Measurements from ENCODE around the gene PHLDB3.
A peak's percentile ranks its signal among the peaks of the same experiment; 100 is the strongest.

Gene PHLDB3

GRCh38 chr19:43425567-43426392, 78.8 kb downstream of the PHLDB3 start:
- Histone ChIP-seq H3K23ac (ENCODE audit: low read length in 2 of 2) (no peak overlapping the region), H3K36me3 (ENCODE audit: control insufficient read depth in 1 of 2, insufficient read depth in 2 of 2, low read depth in 1 of 2, low read length in 2 of 2) (no peaks in the 10 kb centered on the region), H3K14ac (ENCODE audit: low read length in 2 of 2) (no peak overlapping the region), H3K4me2 (ENCODE audit: low read length, poor library complexity, severe bottlenecking) (no peak overlapping the region), H3K4ac (ENCODE audit: low read depth in 1 of 2, low read length in 2 of 2) (no peak overlapping the region), H4K8ac (ENCODE audit: low read length) (no peak overlapping the region), H2AFZ (ENCODE audit: low read depth, low read length) (no peak overlapping the region), H4K91ac (ENCODE audit: low read length) (no peak overlapping the region), H2BK5ac (ENCODE audit: low read depth, low read length, poor library complexity, severe bottlenecking) (no peak overlapping the region), H3K79me1 (replicated peaks; ENCODE audit: low read length, poor library complexity, severe bottlenecking) (no peaks in the 10 kb centered on the region), H2BK120ac (ENCODE audit: low read depth, low read length) (no peak overlapping the region), H2AK5ac (ENCODE audit: low read length, severe bottlenecking) (no peak overlapping the region), H3K27ac (ENCODE audit: low read length, poor library complexity, severe bottlenecking) (no peak overlapping the region), H2BK15ac (ENCODE audit: low read depth, poor library complexity, severe bottlenecking) (no peak overlapping the region), H3K27me3 (ENCODE audit: control insufficient read depth in 1 of 2, insufficient read depth in 1 of 2, low read length in 2 of 2) (peaks cover 0 to 13% of the 10 kb centered on the region in 2 experiments), H2BK12ac (ENCODE audit: low read length in 2 of 2) (no peak overlapping the region), H3K9me3 (ENCODE audit: control insufficient read depth, low read length) (no peaks in the 10 kb centered on the region), H3K4me3 (ENCODE audit: insufficient read depth in 1 of 2, low read depth in 1 of 2, low read length in 2 of 2) (no peak overlapping the region), H3K18ac (ENCODE audit: low read depth in 1 of 2, low read length in 2 of 2) (no peak overlapping the region), H3K9ac (ENCODE audit: low read length) (peak overlapping the region; percentile 34), H3K4me1 (ENCODE audit: control insufficient read depth, insufficient read depth, low read depth, low read length) (no peaks in the 10 kb centered on the region)
- 60% methylated on average over 8 of the region's 8 CpGs for WGBS
- DNase-seq, result no peak
